ENCODE results near the gene RBMXL3. TPM values are rescaled to one million over a fixed set of nuclear protein-coding genes. Genes with fewer than 3 reads are reported as not detected.
A peak's percentile ranks its signal among the peaks of the same experiment; 100 is the strongest.
"Not testable (repeated sequence)": the region's sequence is repeated elsewhere in the genome, so short reads cannot be mapped to it uniquely, and the experiment has no call there.

RBMXL3 gene
- not detected in 2 replicates for total RNA-seq (2014; rRNA removed; shearing (Covaris generic))

- in situ Hi-C loops (cut with HindIII; ENCODE audit: low sequenced_read_pairs) = no loop called here
- no peak for DNase-seq (ENCODE audit: low spot score)
Measured at GRCh38 chrX:115189110-115189509, at the start of gene RBMXL3. Gene RBMXL3 (plus strand): TSS chrX:115189410. CDS start chrX:115189442, 32 bp downstream.

- in situ Hi-C loops (cut with HindIII; ENCODE audit: low sequenced_read_pairs) = no loop called here
- DNase-seq (ENCODE audit: low spot score) = no peak
Measured at GRCh38 chrX:115142057-115142456, 47.2 kb upstream of the RBMXL3 start.

- in situ Hi-C loops (cut with HindIII; ENCODE audit: low sequenced_read_pairs) = no loop called here
Measured at GRCh38 chrX:115147220-115147619, 42.0 kb upstream of the RBMXL3 start.

GRCh38 chrX:115173181-115173580 lies 16.0 kb upstream of the RBMXL3 start:
- no peak for DNase-seq (ENCODE audit: low spot score)
- in situ Hi-C loops (cut with HindIII; ENCODE audit: low sequenced_read_pairs) = no loop called here

More at GRCh38 chrX:115147220-115147619, 42.0 kb upstream of the RBMXL3 start:
- peak; percentile 13 for DNase-seq (ENCODE audit: low spot score)

GRCh38 chrX:115174548-115174947 lies 14.7 kb upstream of the RBMXL3 start:
- in situ Hi-C loops (cut with HindIII; ENCODE audit: low sequenced_read_pairs) = no loop called here
- DNase-seq (ENCODE audit: low spot score) = no peak

- DNase-seq (ENCODE audit: low spot score) = no peak
- in situ Hi-C loops (cut with HindIII; ENCODE audit: low sequenced_read_pairs) = no loop called here
Measured at GRCh38 chrX:115177932-115178331, 11.3 kb upstream of the RBMXL3 start.

- in situ Hi-C loops (cut with HindIII; ENCODE audit: low sequenced_read_pairs) = no loop called here
- DNase-seq (ENCODE audit: low spot score) = no peak
Measured at GRCh38 chrX:115178473-115178872, 10.7 kb upstream of the RBMXL3 start.

- no peak for DNase-seq (ENCODE audit: low spot score)
- in situ Hi-C loops (cut with HindIII; ENCODE audit: low sequenced_read_pairs) = no loop called here
Measured at GRCh38 chrX:115183980-115184379, 5.2 kb upstream of the RBMXL3 start.

- no peak for DNase-seq (ENCODE audit: low spot score)
- in situ Hi-C loops (cut with HindIII; ENCODE audit: low sequenced_read_pairs) = no loop called here
Measured at GRCh38 chrX:115189646-115190635, 731 bp downstream of the RBMXL3 start.

- no peak for DNase-seq (ENCODE audit: low spot score)
- in situ Hi-C loops (cut with HindIII; ENCODE audit: low sequenced_read_pairs) = no loop called here
Measured at GRCh38 chrX:115190636-115191489, 1.7 kb downstream of the RBMXL3 start.

GRCh38 chrX:115191490-115192243 lies 2.5 kb downstream of the RBMXL3 start:
- in situ Hi-C loops (cut with HindIII; ENCODE audit: low sequenced_read_pairs) = no loop called here
- DNase-seq (ENCODE audit: low spot score) = no peak

GRCh38 chrX:115192244-115192700 lies 3.1 kb downstream of the RBMXL3 start:
- no peak for DNase-seq (ENCODE audit: low spot score)
- in situ Hi-C loops (cut with HindIII; ENCODE audit: low sequenced_read_pairs) = no loop called here

- in situ Hi-C loops (cut with HindIII; ENCODE audit: low sequenced_read_pairs) = no loop called here
- DNase-seq (ENCODE audit: low spot score) = no peak
Measured at GRCh38 chrX:115204040-115204439, 14.8 kb downstream of the RBMXL3 start.

GRCh38 chrX:115209547-115209946 lies 20.3 kb downstream of the RBMXL3 start:
- DNase-seq (ENCODE audit: low spot score); in situ Hi-C loops (cut with HindIII; ENCODE audit: low sequenced_read_pairs): not testable (repeated sequence)

- in situ Hi-C loops (cut with HindIII; ENCODE audit: low sequenced_read_pairs) = no loop called here
- DNase-seq (ENCODE audit: low spot score) = peak; percentile 53
Measured at GRCh38 chrX:115214151-115214550, 24.9 kb downstream of the RBMXL3 start.

- in situ Hi-C loops (cut with HindIII; ENCODE audit: low sequenced_read_pairs) = no loop called here
Measured at GRCh38 chrX:115214605-115215004, 25.4 kb downstream of the RBMXL3 start.

GRCh38 chrX:115217346-115217745 lies 28.1 kb downstream of the RBMXL3 start:
- DNase-seq (ENCODE audit: low spot score); in situ Hi-C loops (cut with HindIII; ENCODE audit: low sequenced_read_pairs): not testable (repeated sequence)

More at GRCh38 chrX:115214605-115215004, 25.4 kb downstream of the RBMXL3 start:
- DNase-seq (ENCODE audit: low spot score) = peak; percentile 9

GRCh38 chrX:115226929-115227328 lies 37.7 kb downstream of the RBMXL3 start:
- DNase-seq (ENCODE audit: low spot score) = peak; percentile 61
- in situ Hi-C loops (cut with HindIII; ENCODE audit: low sequenced_read_pairs) = no loop called here

All from G401 (cell line).